Neural cell (in vitro differentiated cells): ENCODE results near the gene COL19A1. TPM values are rescaled to one million over a fixed set of nuclear protein-coding genes. Genes with fewer than 3 reads are reported as not detected.
A peak's percentile ranks its signal among the peaks of the same experiment; 100 is the strongest.

Experiments used
- H2AFZ ChIP-seq: fragments of 200-600, 300-800 bp; sonication (generic), shearing (Covaris generic); 2 replicates; pipeline ENCODE4 v1.6.0; 2014; ENCODE audit warnings: low read depth, mild to moderate bottlenecking, antibody characterized with exemption, low read length, moderate library complexity
- H3F3A ChIP-seq: fragments of 200-600 bp; shearing (Covaris generic); 2 replicates; pipeline ENCODE4 v1.6.1; 2016; ENCODE audit warnings: mild to moderate bottlenecking, moderate library complexity, mixed read lengths, antibody characterized with exemption, low read length; ENCODE audit not compliant: insufficient read depth, poor library complexity, severe bottlenecking
- H3K27ac ChIP-seq: fragments of 200-600, 300-800 bp; sonication (generic), shearing (Covaris generic); 2 replicates; pipeline ENCODE4 v1.5.1; 2014; ENCODE audit warnings: mild to moderate bottlenecking, low read length, moderate library complexity
- H3K27me3 ChIP-seq: fragments of 300-800, 200-600 bp; sonication (generic), shearing (Covaris generic); 2 replicates; pipeline ENCODE4 v1.6.0; 2014; ENCODE audit warnings: mild to moderate bottlenecking, low read depth, low read length, moderate library complexity; ENCODE audit not compliant: insufficient read depth
- H3K36me3 ChIP-seq: fragments of 300-800, 200-600 bp; sonication (generic), shearing (Covaris generic); 2 replicates; pipeline ENCODE4 v1.5.1; 2014; ENCODE audit warnings: mild to moderate bottlenecking, antibody characterized with exemption, low read length, moderate library complexity; ENCODE audit not compliant: insufficient read depth
- H3K4me2 ChIP-seq: fragments of 300-800, 200-600 bp; sonication (generic), shearing (Covaris generic); 2 replicates; pipeline ENCODE4 v1.6.0; 2014; ENCODE audit warnings: mild to moderate bottlenecking, low read length
- H3K4me3 ChIP-seq: fragments of 300-800, 200-600 bp; sonication (generic), shearing (Covaris generic); 2 replicates; pipeline ENCODE4 v1.5.1; 2014; ENCODE audit warnings: mild to moderate bottlenecking, low read length, moderate library complexity
- H3K79me2 ChIP-seq: fragments of 200-600 bp; shearing (Covaris generic); replicated peaks from 2 replicates; pipeline ENCODE4 v1.6.0; 2014; ENCODE audit warnings: mild to moderate bottlenecking, low read length, moderate library complexity; ENCODE audit not compliant: insufficient read depth
- H3K9ac ChIP-seq: fragments of 300-800, 200-600 bp; sonication (generic), shearing (Covaris generic); 2 replicates; pipeline ENCODE4 v1.6.1; 2016; ENCODE audit warnings: mild to moderate bottlenecking, low read length, mixed read lengths
- H3K9me2 ChIP-seq: fragments of 200-600 bp; shearing (Covaris generic); 2 replicates; pipeline ENCODE4 v1.6.1; 2016; ENCODE audit warnings: mild to moderate bottlenecking, low read length, mixed read lengths; ENCODE audit not compliant: insufficient read depth
- H3K9me3 ChIP-seq: fragments of 200-600, 300-800 bp; sonication (generic), shearing (Covaris generic); 2 replicates; pipeline ENCODE4 v1.6.1; 2016; ENCODE audit warnings: mild to moderate bottlenecking, mixed run types, low read length, moderate library complexity, mixed read lengths
- H4K20me1 ChIP-seq: fragments of 200-600 bp; shearing (Covaris generic); 2 replicates; pipeline ENCODE4 v1.6.1; 2016; ENCODE audit warnings: mild to moderate bottlenecking, mixed run types; ENCODE audit not compliant: insufficient read depth
- CTCF ChIP-seq: fragments of 450-650 bp; IDR thresholded peaks from 2 replicates; pipeline ENCODE4 v1.5.1; 2014; ENCODE audit warnings: antibody characterized with exemption, mild to moderate bottlenecking, moderate library complexity; ENCODE audit not compliant: poor library complexity, severe bottlenecking
- EP300 ChIP-seq: fragments of 450-650 bp; conservative IDR thresholded peaks from 2 replicates; pipeline ENCODE4 v1.6.1; 2014; ENCODE audit warnings: antibody characterized with exemption, mild to moderate bottlenecking, moderate library complexity; ENCODE audit not compliant: poor library complexity, severe bottlenecking
- EZH2 ChIP-seq: fragments of 200-600, 300-800 bp; shearing (Covaris generic), sonication (generic); IDR thresholded peaks from 2 replicates; pipeline ENCODE4 v1.6.1; 2014; ENCODE audit warnings: antibody characterized with exemption, low read length, borderline replicate concordance, mild to moderate bottlenecking; ENCODE audit not compliant: insufficient read depth, poor library complexity, severe bottlenecking
- MXI1 ChIP-seq: fragments of 450-650 bp; conservative IDR thresholded peaks from 2 replicates; pipeline ENCODE4 v1.6.1; 2014; ENCODE audit warnings: antibody characterized with exemption, mild to moderate bottlenecking; ENCODE audit not compliant: poor library complexity, severe bottlenecking
- POLR2AphosphoS5 ChIP-seq: IDR thresholded peaks from 2 replicates; pipeline ENCODE4 v1.6.1; 2012
- RAD21 ChIP-seq: fragments of 450-650 bp; conservative IDR thresholded peaks from 2 replicates; pipeline ENCODE4 v1.6.1; 2014; ENCODE audit warnings: antibody characterized with exemption, mild to moderate bottlenecking, moderate library complexity
- REST ChIP-seq: IDR thresholded peaks from 2 replicates; pipeline ENCODE4 v1.6.1; 2012; ENCODE audit warnings: borderline replicate concordance
- SMC3 ChIP-seq: fragments of 450-650 bp; conservative IDR thresholded peaks from 2 replicates; pipeline ENCODE4 v1.6.1; 2014; ENCODE audit warnings: antibody characterized with exemption, mild to moderate bottlenecking, moderate library complexity; ENCODE audit not compliant: poor library complexity
- TAF1 ChIP-seq: IDR thresholded peaks from 2 replicates; pipeline ENCODE4 v1.6.1; 2012; ENCODE audit warnings: low read depth
- polyA plus RNA-seq: library from polyadenylated mRNA; depleted of rRNA; stranded (reverse); fragments of >200 nt; gene quantifications from 2 replicates; pipeline ENCODE4 v1.2.3, GENCODE V29; 2014

The COL19A1 gene
- polyA plus RNA-seq, 1 donor from 2014 or later, result 0.24 TPM

- Histone ChIP-seq H3K4me2 (no peak overlapping the region), H3F3A (no peaks in the 10 kb centered on the region), H3K36me3 (no peaks in the 10 kb centered on the region), H3K9ac (no peak overlapping the region), H3K9me2 (no peaks in the 10 kb centered on the region), H3K4me3 (no peak overlapping the region), H2AFZ (no peak overlapping the region), H4K20me1 (no peaks in the 10 kb centered on the region), H3K9me3 (no peaks in the 10 kb centered on the region), H3K79me2 (no peaks in the 10 kb centered on the region), H3K27me3 (no peaks in the 10 kb centered on the region), H3K27ac (no peak overlapping the region)
- TF ChIP-seq EP300, result no peak
- TF ChIP-seq REST, result no peak
- TF ChIP-seq EZH2, result no peak
- TF ChIP-seq TAF1, result no peak
- no peak for TF ChIP-seq MXI1
- TF ChIP-seq CTCF, result no peak
- TF ChIP-seq RAD21, result no peak
- no peak for TF ChIP-seq POLR2AphosphoS5
- no peak for TF ChIP-seq SMC3
Observed at GRCh38 chr6:69827276-69827893, 39.0 kb upstream of the COL19A1 start.

GRCh38 chr6:69832558-69832957 is 33.8 kb upstream of the COL19A1 start:
- H3K36me3 ChIP-seq, result no peaks in the 10 kb centered on the region
- peak overlapping the region; percentile 49 for H3K27ac ChIP-seq
- H3K9ac ChIP-seq, result no peak overlapping the region
- no peaks in the 10 kb centered on the region for H4K20me1 ChIP-seq
- H3K4me3 ChIP-seq, result peak overlapping the region; percentile 1
- H2AFZ ChIP-seq, result no peak overlapping the region
- no peaks in the 10 kb centered on the region for H3K9me2 ChIP-seq
- H3K4me2 ChIP-seq, result no peak overlapping the region
- no peaks in the 10 kb centered on the region for H3K9me3 ChIP-seq
- H3F3A ChIP-seq, result no peaks in the 10 kb centered on the region
- TF ChIP-seq REST, result no peak
- TF ChIP-seq RAD21, result no peak
- peak; percentile 74 for TF ChIP-seq POLR2AphosphoS5
- no peak for TF ChIP-seq EZH2
- TF ChIP-seq EP300, result peak; percentile 95
- H3K27me3 ChIP-seq, result no peaks in the 10 kb centered on the region
- H3K79me2 ChIP-seq, result no peaks in the 10 kb centered on the region
